Breast epithelium (tissue), 4 donors: ENCODE measurements around the gene GPR152. TPM values are rescaled to one million over a fixed set of nuclear protein-coding genes. Genes with fewer than 3 reads are reported as not detected.
A peak's percentile ranks its signal among the peaks of the same experiment; 100 is the strongest.

Experiments used
- DNase-seq, 2 donors: peaks; one replicate each; pipeline ENCODE4 v3.0.0-alpha.2; 2019; ENCODE audit warnings: low spot score in 2 of 2
- H3K27ac ChIP-seq, 2 donors: fragments of 200-600 bp; sonication (generic) in 1 of 2; one replicate each; pipeline ENCODE4 v1.5.1; 2016 to 2019; ENCODE audit warnings: mild to moderate bottlenecking in 1 of 2
- H3K27me3 ChIP-seq, 2 donors: fragments of 200-600 bp; sonication (generic) in 1 of 2; one replicate each; pipeline versions ENCODE4 v1.5.1 to v1.6.0; 2017 to 2019; ENCODE audit warnings: control low read depth in 1 of 2, mild to moderate bottlenecking in 1 of 2
- H3K36me3 ChIP-seq: fragments of 200-600 bp; one replicate; pipeline ENCODE4 v1.5.1; 2019
- H3K4me1 ChIP-seq, 2 donors: fragments of 200-600 bp; sonication (generic); one replicate each; pipeline ENCODE4 v1.5.1; 2016 to 2019; ENCODE audit warnings: control low read depth in 1 of 2
- H3K4me3 ChIP-seq, 3 donors: fragments of 200-600 bp; sonication (generic); 1 replicate in 2 of 3; 2 replicates in 1 of 3; pipeline ENCODE4 v1.5.1; 2016 to 2019; ENCODE audit warnings: mild to moderate bottlenecking in 3 of 3, moderate library complexity in 2 of 3
- H3K9me3 ChIP-seq, 2 donors: fragments of 200-600 bp; sonication (generic) in 1 of 2; one replicate each; pipeline ENCODE4 v1.5.1; 2016 to 2019; ENCODE audit warnings: control low read depth in 1 of 2
- CTCF ChIP-seq, 3 donors: fragments of 450-650 bp; IDR thresholded peaks; one replicate each; pipeline ENCODE4 v1.5.1; 2016 to 2017; ENCODE audit warnings: antibody characterized with exemption in 3 of 3, mild to moderate bottlenecking in 3 of 3, moderate library complexity in 3 of 3
- POLR2A ChIP-seq: fragments of 450-650 bp; IDR thresholded peaks from one replicate; pipeline ENCODE4 v1.6.1; 2016; ENCODE audit warnings: antibody characterized with exemption, mild to moderate bottlenecking, moderate library complexity
- POLR2AphosphoS5 ChIP-seq, 3 donors: sonication (generic); formaldehyde crosslinking; IDR thresholded peaks; one replicate each; pipeline ENCODE4 v1.6.1; 2017; ENCODE audit warnings: antibody characterized with exemption in 3 of 3
- intact Hi-C: fragments of 100-400 bp; cut with DNase I; formaldehyde crosslinking; loops from one replicate; pipeline ENCODE4 v1.15.1; 2023; ENCODE audit warnings: low total_unique reads
- total RNA-seq, 3 donors: library from RNA; depleted of rRNA; stranded (reverse); fragments of >200 nt; gene quantifications; one replicate each; pipeline ENCODE4 v1.1.0, GENCODE V29; 2016

Gene GPR152
- not detected for total RNA-seq

GRCh38 chr11:67452141-67452952 is at the start of gene GPR152:
Gene GPR152, minus strand, starts transcription at chr11:67452729. Its CDS starts 5 bp downstream, at chr11:67452724.
- intact Hi-C loops: no loop called here
- Histone ChIP-seq H3K27me3 (peaks cover 0 to 2% of the 10 kb centered on the region in 2 donors), H3K4me3 (peak within 1 kb of the TSS; percentile 12 to 52 (median 26)), H3K4me1 (no peaks in the 10 kb centered on the region), H3K9me3 (no peaks in the 10 kb centered on the region), H3K36me3 (no peaks in the 10 kb centered on the region), H3K27ac (peak within 1 kb of the TSS; percentile 62 to 76)
- no peak for TF ChIP-seq POLR2A
- no peak for TF ChIP-seq POLR2AphosphoS5 (IDR thresholded peaks at IDR 0.05)
- TF ChIP-seq CTCF (IDR thresholded peaks at IDR 0.05): peak in 1 of 3 donors; percentile 11
- no peak for DNase-seq

- no peak for DNase-seq
- TF ChIP-seq POLR2A: no peak
- TF ChIP-seq CTCF (IDR thresholded peaks at IDR 0.05): no peak
- TF ChIP-seq POLR2AphosphoS5 (IDR thresholded peaks at IDR 0.05): no peak
- no peaks in the 10 kb centered on the region for H3K36me3 ChIP-seq
Measured at GRCh38 chr11:67501854-67502253, 49.3 kb upstream of the GPR152 start.

GRCh38 chr11:67500831-67501715 is 48.5 kb upstream of the GPR152 start:
- no peaks in the 10 kb centered on the region for H3K36me3 ChIP-seq
- no peak overlapping the region for H3K4me3 ChIP-seq
- TF ChIP-seq POLR2A (no peak), CTCF (IDR thresholded peaks at IDR 0.05) (no peak), POLR2AphosphoS5 (IDR thresholded peaks at IDR 0.05) (no peak)
- H3K27me3 ChIP-seq: no peaks in the 10 kb centered on the region
- H3K4me1 ChIP-seq: peaks cover 13 to 17% of the 10 kb centered on the region in 2 donors
- intact Hi-C loops: loop anchor here (10.0 kb wide), 1 partner anchor 106 kb away; the partner anchor contains the start of gene RAD9A
- no peak overlapping the region for H3K27ac ChIP-seq
- DNase-seq: no peak
- H3K9me3 ChIP-seq: no peaks in the 10 kb centered on the region

More at GRCh38 chr11:67501854-67502253, 49.3 kb upstream of the GPR152 start:
- Histone ChIP-seq H3K4me3 (no peak overlapping the region), H3K27me3 (no peaks in the 10 kb centered on the region), H3K4me1 (peaks cover 17 to 19% of the 10 kb centered on the region in 2 donors), H3K27ac (no peak overlapping the region), H3K9me3 (no peaks in the 10 kb centered on the region)
- intact Hi-C loops: loop anchor here (10.0 kb wide), 1 partner anchor 107 kb away; the partner anchor contains the start of gene RAD9A

GRCh38 chr11:67500484-67500821 is 47.9 kb upstream of the GPR152 start:
- Histone ChIP-seq H3K9me3 (no peaks in the 10 kb centered on the region), H3K27ac (no peak overlapping the region), H3K4me3 (no peak overlapping the region), H3K4me1 (peaks cover 9 to 13% of the 10 kb centered on the region in 2 donors), H3K36me3 (no peaks in the 10 kb centered on the region), H3K27me3 (no peaks in the 10 kb centered on the region)
- intact Hi-C loops: loop anchor here (10.0 kb wide), 1 partner anchor 106 kb away; the partner anchor contains the start of gene RAD9A
- DNase-seq: no peak
- TF ChIP-seq POLR2A (no peak), CTCF (IDR thresholded peaks at IDR 0.05) (no peak), POLR2AphosphoS5 (IDR thresholded peaks at IDR 0.05) (no peak)
